ENCODE measurements around the gene RAB26. TPM values are rescaled to one million over a fixed set of nuclear protein-coding genes. Genes with fewer than 3 reads are reported as not detected.

RAB26 gene
- total and polyA plus RNA-seq, 10 donors: 0.26 to 7.9 (median 1.2) TPM; not detected in 1

DNA sequence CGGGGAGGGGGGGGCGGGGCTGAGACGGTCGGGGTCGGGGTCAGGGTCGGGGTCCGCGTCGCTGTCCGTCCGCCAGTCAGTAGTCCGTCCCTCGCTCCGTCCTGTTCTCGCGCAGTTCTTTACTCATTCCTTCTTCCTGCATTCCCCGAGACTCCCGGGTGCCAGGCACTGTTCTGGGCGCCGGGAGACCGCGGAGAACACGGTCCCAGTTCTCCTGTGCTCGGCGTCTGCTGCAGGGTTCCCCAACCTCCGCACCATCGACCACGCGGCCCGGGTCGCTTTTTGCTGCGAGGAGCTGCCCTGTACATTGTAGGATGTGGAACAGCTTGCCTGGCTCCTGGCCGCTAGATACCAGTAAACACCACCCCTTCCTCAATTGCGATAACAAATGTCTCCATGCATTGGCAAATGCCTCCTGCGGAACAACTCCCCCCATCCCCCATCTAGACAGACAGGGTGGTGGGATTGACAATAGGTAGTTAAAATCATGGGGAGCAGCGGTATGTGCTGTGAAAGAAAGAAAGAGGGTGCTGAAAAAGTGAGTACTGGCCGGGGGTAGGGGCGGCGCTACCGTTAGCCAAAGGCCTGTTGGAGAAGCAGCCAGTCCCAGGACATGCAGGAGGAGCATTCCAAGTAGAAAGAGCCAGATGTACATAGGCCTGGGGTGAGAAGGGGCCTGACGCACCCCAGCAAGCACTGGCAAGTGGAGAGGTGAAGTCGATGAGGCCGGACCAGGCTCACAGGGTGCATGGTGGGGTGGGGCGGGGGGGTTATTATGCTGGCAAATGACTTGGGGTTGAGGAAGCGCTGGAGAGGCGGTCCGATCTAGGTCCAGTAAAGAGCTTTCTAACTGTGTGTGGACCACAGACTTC lies 7.8 kb downstream of the RAB26 start:
- Histone ChIP-seq H3K27ac (peak overlapping the region; percentile 48 to 95 (median 88)), H3K4me3 (peak overlapping the region; percentile 63 to 91 (median 77)), H3K9me3 (no peaks in the 10 kb centered on the region), H3K27me3 (replicated peaks in 1 of 7) (no peaks in the 10 kb centered on the region), H3K4me1 (peaks cover 50 to 92% (median 85%) of the 10 kb centered on the region in 6 donors), H3K36me3 (peaks cover 0 to 39% (median 7%) of the 10 kb centered on the region in 6 donors)
- intact Hi-C loops (cut with DNase I; ENCODE audit: low total_unique reads): no loop called here
- peak; percentile 90 for DNase-seq
- 7 to 22% (median 8%) methylated on average over 12 to 44 of the region's 47 CpGs for WGBS, 5 donors
- TF ChIP-seq, protein P1, sequence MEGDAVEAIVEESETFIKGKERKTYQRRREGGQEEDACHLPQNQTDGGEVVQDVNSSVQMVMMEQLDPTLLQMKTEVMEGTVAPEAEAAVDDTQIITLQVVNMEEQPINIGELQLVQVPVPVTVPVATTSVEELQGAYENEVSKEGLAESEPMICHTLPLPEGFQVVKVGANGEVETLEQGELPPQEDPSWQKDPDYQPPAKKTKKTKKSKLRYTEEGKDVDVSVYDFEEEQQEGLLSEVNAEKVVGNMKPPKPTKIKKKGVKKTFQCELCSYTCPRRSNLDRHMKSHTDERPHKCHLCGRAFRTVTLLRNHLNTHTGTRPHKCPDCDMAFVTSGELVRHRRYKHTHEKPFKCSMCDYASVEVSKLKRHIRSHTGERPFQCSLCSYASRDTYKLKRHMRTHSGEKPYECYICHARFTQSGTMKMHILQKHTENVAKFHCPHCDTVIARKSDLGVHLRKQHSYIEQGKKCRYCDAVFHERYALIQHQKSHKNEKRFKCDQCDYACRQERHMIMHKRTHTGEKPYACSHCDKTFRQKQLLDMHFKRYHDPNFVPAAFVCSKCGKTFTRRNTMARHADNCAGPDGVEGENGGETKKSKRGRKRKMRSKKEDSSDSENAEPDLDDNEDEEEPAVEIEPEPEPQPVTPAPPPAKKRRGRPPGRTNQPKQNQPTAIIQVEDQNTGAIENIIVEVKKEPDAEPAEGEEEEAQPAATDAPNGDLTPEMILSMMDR (IDR thresholded peaks at IDR 0.05 in 8 of 11, conservative IDR thresholded peaks at IDR 0.05 in 3 of 11): no peak
- TF ChIP-seq POLR2A (IDR thresholded peaks at IDR 0.05) (no peak), POLR2AphosphoS5 (IDR thresholded peaks at IDR 0.05) (no peak)

DNA sequence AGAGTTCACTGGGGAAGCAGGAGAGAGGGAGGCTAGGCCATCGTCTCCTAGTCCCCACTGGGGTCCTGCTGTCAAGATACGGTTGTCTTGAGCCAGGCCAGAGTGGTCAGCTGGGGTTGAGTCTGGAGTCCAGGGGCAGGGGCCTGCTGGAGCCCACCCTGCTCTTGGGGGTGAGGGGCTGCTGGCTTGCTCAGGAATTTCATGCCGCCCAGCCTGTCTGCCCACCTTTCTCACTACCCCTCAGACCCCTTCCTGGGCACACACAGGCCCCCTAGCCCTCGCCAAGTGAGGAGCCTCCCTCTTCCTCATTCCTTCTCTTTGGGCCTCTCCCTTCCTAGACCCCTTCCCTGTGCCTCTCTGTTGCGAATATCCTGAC lies 8.4 kb downstream of the RAB26 start:
- no peak for DNase-seq
- peaks cover 0 to 39% (median 1%) of the 10 kb centered on the region in 6 donors for H3K36me3 ChIP-seq
- TF ChIP-seq POLR2A (IDR thresholded peaks at IDR 0.05) (no peak), POLR2AphosphoS5 (IDR thresholded peaks at IDR 0.05) (no peak)
- TF ChIP-seq, protein P1 (IDR thresholded peaks at IDR 0.05 in 8 of 11, conservative IDR thresholded peaks at IDR 0.05 in 3 of 11): no peak
- no peaks in the 10 kb centered on the region for H3K27me3 ChIP-seq (replicated peaks in 1 of 7)
- peak overlapping the region in 5 of 8 donors; percentile 71 to 91 (median 81) for H3K4me3 ChIP-seq
- intact Hi-C loops (cut with DNase I; ENCODE audit: low total_unique reads): no loop called here
- peaks cover 46 to 92% (median 81%) of the 10 kb centered on the region in 6 donors for H3K4me1 ChIP-seq
- 59 to 81% (median 70%) methylated on average over 4 to 5 of the region's 5 CpGs for WGBS, 5 donors
- H3K9me3 ChIP-seq: no peaks in the 10 kb centered on the region
- H3K27ac ChIP-seq: peak overlapping the region in 5 of 8 donors; percentile 80 to 95 (median 92)

GRCh38 chr16:2157480-2158261 lies 9.2 kb downstream of the RAB26 start:
- H3K27me3 ChIP-seq (replicated peaks in 1 of 7): no peaks in the 10 kb centered on the region
- H3K36me3 ChIP-seq: peaks cover 0 to 41% (median 0%) of the 10 kb centered on the region in 6 donors
- DNase-seq: no peak
- peaks cover 38 to 92% (median 75%) of the 10 kb centered on the region in 6 donors for H3K4me1 ChIP-seq
- TF ChIP-seq POLR2AphosphoS5 (IDR thresholded peaks at IDR 0.05) (no peak), POLR2A (IDR thresholded peaks at IDR 0.05) (no peak)
- TF ChIP-seq, protein P1 (IDR thresholded peaks at IDR 0.05 in 8 of 11, conservative IDR thresholded peaks at IDR 0.05 in 3 of 11): no peak
- peak overlapping the region in 3 of 8 donors; percentile 75 to 95 (median 92) for H3K27ac ChIP-seq
- no peaks in the 10 kb centered on the region for H3K9me3 ChIP-seq
- H3K4me3 ChIP-seq: peak overlapping the region in 1 of 8 donors; percentile 81
- intact Hi-C loops (cut with DNase I; ENCODE audit: low total_unique reads): no loop called here
- 72 to 94% (median 88%) methylated on average over 13 to 27 of the region's 27 CpGs for WGBS, 5 donors
